Peyer's patch (tissue), 4 donors: ENCODE measurements around the gene CACNA2D1. TPM values are rescaled to one million over a fixed set of nuclear protein-coding genes. Genes with fewer than 3 reads are reported as not detected.

Source experiments
- DNase-seq, 3 donors: peaks; one replicate each; pipeline ENCODE4 v3.0.0-alpha.2; 2017 to 2019
- H3K27ac ChIP-seq, 4 donors: fragments of 200-600 bp; sonication (generic); one replicate each; pipeline ENCODE4 v1.5.1; 2016 to 2019
- H3K27me3 ChIP-seq, 2 donors: fragments of 200-600 bp; sonication (generic); one replicate each; pipeline ENCODE4 v1.5.1; 2019
- H3K36me3 ChIP-seq, 3 donors: fragments of 200-600 bp; sonication (generic); one replicate each; pipeline ENCODE4 v1.5.1; 2016 to 2019
- H3K4me1 ChIP-seq, 4 donors: fragments of 200-600 bp; sonication (generic); one replicate each; pipeline ENCODE4 v1.5.1; 2016 to 2019
- H3K4me3 ChIP-seq, 4 donors: fragments of 200-600 bp; sonication (generic); 1 replicate in 3 of 4; 2 replicates in 1 of 4; pipeline ENCODE4 v1.5.1; 2016 to 2019; ENCODE audit warnings: mild to moderate bottlenecking in 1 of 4
- H3K9me3 ChIP-seq, 4 donors: fragments of 200-600 bp; sonication (generic); one replicate each; pipeline ENCODE4 v1.5.1; 2016 to 2019; ENCODE audit warnings: mild to moderate bottlenecking in 1 of 4
- POLR2A ChIP-seq, 2 donors: fragments of 450-650 bp; IDR thresholded peaks; one replicate each; pipeline ENCODE4 v1.5.1; 2017; ENCODE audit warnings: antibody characterized with exemption in 2 of 2, mild to moderate bottlenecking in 2 of 2, moderate library complexity in 2 of 2
- total RNA-seq, 4 donors: library from RNA; depleted of rRNA; stranded (reverse); fragments of >200 nt; gene quantifications; one replicate each; pipeline ENCODE4 v1.1.0, GENCODE V29; 2016
- TF ChIP-seq, protein P1 (sequence below), 6 experiments: fragments of 450-650 bp in 4 of 6; fragments of 200-600 bp in 2 of 6; sonication (generic) in 1 of 6; IDR thresholded peaks; one replicate each; pipeline ENCODE4 v1.5.1; 2017 to 2019; ENCODE audit warnings: antibody characterized with exemption in 6 of 6, mild to moderate bottlenecking in 3 of 6, moderate library complexity in 1 of 6

CACNA2D1 gene
- total RNA-seq, 4 donors from 2014 or later, result 5.5 to 85.0 (median 11.5) TPM

DNA sequence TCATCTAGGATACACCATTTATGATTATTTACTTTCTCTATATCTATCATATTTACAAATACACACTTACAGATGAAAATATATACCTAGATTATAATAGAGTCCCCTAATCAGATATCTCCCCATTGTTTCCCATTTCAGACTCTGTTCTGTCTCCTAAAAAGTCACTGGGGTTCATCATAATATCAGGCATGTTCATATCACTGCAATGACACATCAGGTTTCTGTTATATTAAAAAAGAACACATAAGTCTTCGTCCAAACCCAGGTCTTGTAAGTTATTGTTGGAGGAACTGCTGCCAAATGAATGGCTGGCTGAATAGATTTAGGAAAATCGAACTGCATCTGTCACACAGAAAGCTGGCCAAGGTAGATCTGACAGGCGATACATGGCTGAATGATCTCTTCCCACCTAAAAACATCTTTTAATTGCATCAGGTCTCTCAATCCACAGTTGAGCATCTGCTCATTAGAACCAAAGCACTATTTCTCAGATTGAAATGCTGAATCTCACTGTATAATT, 178.7 kb downstream of the CACNA2D1 start:
- Histone ChIP-seq H3K4me3 (no peak overlapping the region), H3K9me3 (no peaks in the 10 kb centered on the region), H3K4me1 (no peaks in the 10 kb centered on the region), H3K27me3 (no peaks in the 10 kb centered on the region), H3K36me3 (no peaks in the 10 kb centered on the region), H3K27ac (no peak overlapping the region)
- DNase-seq, result no peak
- TF ChIP-seq POLR2A (IDR thresholded peaks at IDR 0.05), result no peak
- TF ChIP-seq, protein P1, sequence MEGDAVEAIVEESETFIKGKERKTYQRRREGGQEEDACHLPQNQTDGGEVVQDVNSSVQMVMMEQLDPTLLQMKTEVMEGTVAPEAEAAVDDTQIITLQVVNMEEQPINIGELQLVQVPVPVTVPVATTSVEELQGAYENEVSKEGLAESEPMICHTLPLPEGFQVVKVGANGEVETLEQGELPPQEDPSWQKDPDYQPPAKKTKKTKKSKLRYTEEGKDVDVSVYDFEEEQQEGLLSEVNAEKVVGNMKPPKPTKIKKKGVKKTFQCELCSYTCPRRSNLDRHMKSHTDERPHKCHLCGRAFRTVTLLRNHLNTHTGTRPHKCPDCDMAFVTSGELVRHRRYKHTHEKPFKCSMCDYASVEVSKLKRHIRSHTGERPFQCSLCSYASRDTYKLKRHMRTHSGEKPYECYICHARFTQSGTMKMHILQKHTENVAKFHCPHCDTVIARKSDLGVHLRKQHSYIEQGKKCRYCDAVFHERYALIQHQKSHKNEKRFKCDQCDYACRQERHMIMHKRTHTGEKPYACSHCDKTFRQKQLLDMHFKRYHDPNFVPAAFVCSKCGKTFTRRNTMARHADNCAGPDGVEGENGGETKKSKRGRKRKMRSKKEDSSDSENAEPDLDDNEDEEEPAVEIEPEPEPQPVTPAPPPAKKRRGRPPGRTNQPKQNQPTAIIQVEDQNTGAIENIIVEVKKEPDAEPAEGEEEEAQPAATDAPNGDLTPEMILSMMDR (IDR thresholded peaks at IDR 0.05), result no peak

DNA sequence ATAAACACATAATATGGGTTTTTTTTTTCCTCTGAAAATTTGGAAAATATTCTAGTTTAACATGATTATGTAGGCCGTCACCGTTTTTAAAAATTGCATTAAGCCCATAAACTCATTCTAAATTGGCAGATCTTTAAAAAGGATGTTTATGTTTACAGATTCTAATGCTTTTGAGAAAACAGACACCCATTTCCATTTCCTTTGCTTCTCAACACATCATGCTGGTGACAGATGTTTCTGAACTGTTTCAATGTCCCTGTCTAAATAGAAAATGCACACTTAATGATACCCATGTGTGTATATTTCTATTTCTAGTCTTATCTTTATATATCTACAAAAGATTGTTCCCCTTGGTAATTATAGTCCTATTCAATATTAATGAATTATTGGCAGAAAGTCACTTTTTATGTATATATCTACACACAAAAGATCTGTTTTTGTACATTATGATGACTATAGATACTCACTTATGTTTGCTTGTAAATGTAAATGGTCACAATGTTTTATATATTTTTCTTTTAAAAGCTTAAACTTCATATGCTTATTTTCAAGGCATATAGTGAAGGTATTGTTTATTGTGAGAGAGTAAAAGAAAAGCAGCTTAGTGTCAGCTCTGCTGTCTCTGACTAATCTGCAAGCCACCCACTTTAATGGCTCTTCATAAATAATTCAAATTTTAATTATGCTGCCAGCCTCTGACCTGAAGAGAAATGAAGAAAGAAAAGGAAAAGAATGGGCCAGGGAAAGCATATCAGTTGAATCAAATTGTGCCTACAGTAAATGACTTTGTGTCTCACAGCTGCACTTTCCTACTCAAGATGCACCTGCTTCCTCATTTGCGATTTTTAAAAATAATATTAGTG, 179.4 kb downstream of the CACNA2D1 start:
- DNase-seq, result no peak
- no peaks in the 10 kb centered on the region for H3K36me3 ChIP-seq
- no peak overlapping the region for H3K4me3 ChIP-seq
- no peaks in the 10 kb centered on the region for H3K9me3 ChIP-seq
- no peaks in the 10 kb centered on the region for H3K4me1 ChIP-seq
- H3K27me3 ChIP-seq, result no peaks in the 10 kb centered on the region
- H3K27ac ChIP-seq, result no peak overlapping the region
- TF ChIP-seq, protein P1 (IDR thresholded peaks at IDR 0.05), result no peak
- no peak for TF ChIP-seq POLR2A (IDR thresholded peaks at IDR 0.05)

DNA sequence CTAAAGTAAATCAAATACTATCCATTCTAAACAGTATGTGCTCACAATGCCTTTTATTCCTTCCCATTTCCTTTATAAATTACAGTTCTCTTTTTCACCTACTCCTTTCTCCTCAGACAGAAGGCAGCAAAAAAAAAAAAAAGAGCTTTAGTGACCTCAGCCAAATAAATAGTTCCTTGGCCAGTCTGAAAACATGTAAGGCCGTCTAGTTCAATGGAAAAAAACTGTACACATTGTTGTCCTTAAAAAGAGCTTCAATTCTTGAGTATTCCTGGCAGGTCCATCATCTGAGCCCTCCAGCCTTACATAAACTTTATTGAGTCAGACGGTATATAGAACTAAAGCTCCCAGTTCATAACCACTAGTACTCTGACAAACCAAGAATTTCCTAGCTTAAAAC, 185.4 kb downstream of the CACNA2D1 start:
- no peak overlapping the region for H3K27ac ChIP-seq

DNA sequence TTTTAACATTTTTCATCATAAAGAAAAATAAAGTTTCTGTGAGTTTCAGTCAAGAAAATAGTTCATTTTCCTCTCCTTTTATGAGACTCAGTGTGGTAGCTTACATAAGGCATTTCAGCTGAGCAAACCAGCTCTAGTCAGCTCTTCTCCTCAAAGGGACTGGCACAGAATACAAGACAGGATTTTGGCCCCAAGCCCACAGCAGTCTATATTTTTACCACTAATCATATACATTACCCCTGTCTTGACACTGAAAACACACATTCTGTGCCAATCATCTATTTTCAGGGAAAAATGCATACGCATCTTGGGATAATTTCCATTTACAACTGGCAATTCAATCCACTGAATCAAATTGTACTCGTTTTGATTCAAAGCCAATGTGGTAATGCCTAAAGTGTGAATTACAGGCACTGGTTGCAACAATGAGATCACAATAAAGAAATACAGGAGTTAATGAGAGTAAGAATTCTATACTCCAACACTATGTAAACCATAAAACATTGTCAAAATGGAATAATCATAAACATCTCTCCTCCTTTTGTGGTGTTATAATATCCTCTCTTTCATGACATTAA, 186.4 kb downstream of the CACNA2D1 start:
- no peaks in the 10 kb centered on the region for H3K9me3 ChIP-seq
- TF ChIP-seq, protein P1 (IDR thresholded peaks at IDR 0.05), result no peak
- no peak for TF ChIP-seq POLR2A (IDR thresholded peaks at IDR 0.05)
- H3K4me3 ChIP-seq, result no peak overlapping the region
- no peaks in the 10 kb centered on the region for H3K4me1 ChIP-seq
- DNase-seq, result no peak
- no peaks in the 10 kb centered on the region for H3K27me3 ChIP-seq
- no peak overlapping the region for H3K27ac ChIP-seq
- no peaks in the 10 kb centered on the region for H3K36me3 ChIP-seq

More for the DNA sequence above, 185.4 kb downstream of the CACNA2D1 start:
- DNase-seq, result no peak
- TF ChIP-seq POLR2A (IDR thresholded peaks at IDR 0.05), result no peak
- TF ChIP-seq, protein P1 (IDR thresholded peaks at IDR 0.05), result no peak
- Histone ChIP-seq H3K27me3 (no peaks in the 10 kb centered on the region), H3K4me1 (no peaks in the 10 kb centered on the region), H3K36me3 (no peaks in the 10 kb centered on the region), H3K9me3 (no peaks in the 10 kb centered on the region), H3K4me3 (no peak overlapping the region)

DNA sequence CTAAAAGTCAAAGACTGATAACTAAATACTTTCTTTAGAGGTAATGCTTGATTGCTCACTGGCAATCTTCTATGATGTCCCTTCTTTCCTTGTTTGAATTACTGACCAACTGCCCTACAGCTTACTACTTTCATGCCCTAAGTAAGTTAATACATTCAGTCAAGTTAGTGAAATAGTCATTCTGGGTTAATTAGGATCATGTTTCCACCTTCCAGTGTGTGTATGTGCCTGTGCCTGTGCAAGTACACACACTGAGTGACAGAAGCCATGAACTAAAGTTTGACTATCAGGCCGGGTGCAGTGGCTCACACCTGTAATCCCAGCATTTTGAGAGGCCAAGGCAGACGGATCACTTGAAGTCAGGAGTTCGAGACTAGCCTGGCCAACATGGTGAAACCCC, 187.9 kb downstream of the CACNA2D1 start:
- TF ChIP-seq, protein P1 (IDR thresholded peaks at IDR 0.05), result no peak
- no peak for TF ChIP-seq POLR2A (IDR thresholded peaks at IDR 0.05)
- Histone ChIP-seq H3K36me3 (no peaks in the 10 kb centered on the region), H3K4me1 (no peaks in the 10 kb centered on the region), H3K27me3 (no peaks in the 10 kb centered on the region), H3K4me3 (no peak overlapping the region), H3K27ac (no peak overlapping the region), H3K9me3 (no peaks in the 10 kb centered on the region)
- no peak for DNase-seq
